ENCODE measurements around the gene NFATC3. TPM values are rescaled to one million over a fixed set of nuclear protein-coding genes. Genes with fewer than 3 reads are reported as not detected.

NFATC3 gene
- total and polyA plus RNA-seq, 4 donors, result 9.7 to 21.2 (median 16.8) TPM

- TF ChIP-seq ZBTB33 (IDR thresholded peaks at IDR 0.05) (no peak), SP1 (IDR thresholded peaks at IDR 0.05) (no peak), HNF4A (conservative IDR thresholded peaks at IDR 0.05) (no peak), RXRA (IDR thresholded peaks at IDR 0.05) (no peak), JUND (IDR thresholded peaks at IDR 0.05) (no peak)
Observed at GRCh38 chr16:68252383-68252782, 167.2 kb downstream of the NFATC3 start (continued).

- H3K4me1 ChIP-seq (ENCODE audit: control insufficient read depth in 4 of 4, insufficient read depth in 4 of 4, low read length in 3 of 4), result no peaks in the 10 kb centered on the region
- no peak overlapping the region for H3K9ac ChIP-seq (ENCODE audit: low read depth in 1 of 2, low read length in 2 of 2)
- peaks cover 12 to 22% (median 19%) of the 10 kb centered on the region in 4 donors for H3K36me3 ChIP-seq (ENCODE audit: control insufficient read depth in 4 of 4, insufficient read depth in 3 of 4, low read depth in 1 of 4, low read length in 3 of 4)
- no peak for DNase-seq (ENCODE audit: low spot score)
- 95% methylated on average over 4 of the region's 4 CpGs for WGBS
- no peak overlapping the region for H3K27ac ChIP-seq (ENCODE audit: low read depth in 1 of 2, low read length in 2 of 2)
- H3K9me3 ChIP-seq (ENCODE audit: control insufficient read depth in 4 of 4, low read length in 3 of 4), result no peaks in the 10 kb centered on the region
- no peaks in the 10 kb centered on the region for H3K27me3 ChIP-seq (ENCODE audit: control insufficient read depth in 4 of 4, insufficient read depth in 4 of 4, low read length in 3 of 4)
- TF ChIP-seq FOXA1 (IDR thresholded peaks at IDR 0.05) (no peak), TAF1 (conservative IDR thresholded peaks at IDR 0.05) (no peak), NR2F2 (IDR thresholded peaks at IDR 0.05) (no peak), ZBTB33 (IDR thresholded peaks at IDR 0.05) (no peak), YY1 (IDR thresholded peaks at IDR 0.05) (no peak), HNF4A (conservative IDR thresholded peaks at IDR 0.05) (no peak), RXRA (IDR thresholded peaks at IDR 0.05) (no peak), GABPA (IDR thresholded peaks at IDR 0.05 in 1 of 2, conservative IDR thresholded peaks at IDR 0.05 in 1 of 2) (no peak), ATF3 (IDR thresholded peaks at IDR 0.05) (no peak), SP1 (IDR thresholded peaks at IDR 0.05) (no peak), EGR1 (IDR thresholded peaks at IDR 0.05; ENCODE audit: low read depth in 2 of 2) (no peak), MAX (IDR thresholded peaks at IDR 0.05) (no peak), HNF4G (IDR thresholded peaks at IDR 0.05) (no peak)
- no peak overlapping the region for H3K4me3 ChIP-seq (ENCODE audit: low read depth in 1 of 3, low read length in 3 of 3)
Observed at GRCh38 chr16:68253721-68254120, 168.6 kb downstream of the NFATC3 start.

- Histone ChIP-seq H3K27ac (ENCODE audit: low read depth in 1 of 2, low read length in 2 of 2) (no peak overlapping the region), H3K36me3 (ENCODE audit: control insufficient read depth in 4 of 4, insufficient read depth in 3 of 4, low read depth in 1 of 4, low read length in 3 of 4) (peaks cover 12 to 34% (median 27%) of the 10 kb centered on the region in 4 donors), H3K9me3 (ENCODE audit: control insufficient read depth in 4 of 4, low read length in 3 of 4) (no peaks in the 10 kb centered on the region), H3K9ac (ENCODE audit: low read depth in 1 of 2, low read length in 2 of 2) (no peak overlapping the region), H3K4me3 (ENCODE audit: low read depth in 1 of 3, low read length in 3 of 3) (no peak overlapping the region), H3K27me3 (ENCODE audit: control insufficient read depth in 4 of 4, insufficient read depth in 4 of 4, low read length in 3 of 4) (no peaks in the 10 kb centered on the region), H3K4me1 (ENCODE audit: control insufficient read depth in 4 of 4, insufficient read depth in 4 of 4, low read length in 3 of 4) (no peaks in the 10 kb centered on the region)
- no peak for DNase-seq (ENCODE audit: low spot score)
- TF ChIP-seq SP1 (IDR thresholded peaks at IDR 0.05), result no peak
- no peak for TF ChIP-seq REST (IDR thresholded peaks at IDR 0.05)
- TF ChIP-seq NR2F2 (IDR thresholded peaks at IDR 0.05), result no peak
- TF ChIP-seq ZBTB33 (IDR thresholded peaks at IDR 0.05), result no peak
- TF ChIP-seq EGR1 (IDR thresholded peaks at IDR 0.05; ENCODE audit: low read depth in 2 of 2), result no peak
- WGBS, result 95% methylated on average over 18 of the region's 18 CpGs
Observed at GRCh38 chr16:68255712-68256111, 170.5 kb downstream of the NFATC3 start.

All from liver (tissue), 9 donors.